HFFc6 (cell line): ENCODE measurements around the gene CACTIN. TPM values are rescaled to one million over a fixed set of nuclear protein-coding genes. Genes with fewer than 3 reads are reported as not detected.

Experiments used
- DNase-seq: peaks from one replicate; pipeline ENCODE4 v3.0.0-alpha.2; 2018
- H3K27ac Mint-ChIP-seq: 2 replicates; pipeline ENCODE4 v1.8.0; 2020; ENCODE audit warnings: mild to moderate bottlenecking, mixed read lengths
- H3K27me3 Mint-ChIP-seq: 2 replicates; pipeline ENCODE4 v1.8.0; 2021; ENCODE audit warnings: mild to moderate bottlenecking, moderate library complexity, mixed read lengths; ENCODE audit not compliant: insufficient read depth
- H3K36me3 Mint-ChIP-seq: 2 replicates; pipeline ENCODE4 v1.8.0; 2021; ENCODE audit warnings: low read depth, mixed read lengths
- H3K4me1 Mint-ChIP-seq: 2 replicates; pipeline ENCODE4 v1.8.0; 2020; ENCODE audit warnings: low read depth, mixed read lengths
- H3K4me3 Mint-ChIP-seq: 2 replicates; pipeline ENCODE4 v1.8.0; 2020; ENCODE audit warnings: mild to moderate bottlenecking, moderate library complexity, mixed read lengths
- H3K9me3 Mint-ChIP-seq: 2 replicates; pipeline ENCODE4 v1.8.0; 2020; ENCODE audit warnings: mild to moderate bottlenecking, mixed read lengths
- CTCF ChIP-seq: fragments of 200-600 bp; sonication (generic); IDR thresholded peaks from 2 replicates; pipeline ENCODE4 v1.5.0; 2021; ENCODE audit warnings: antibody characterized with exemption, mild to moderate bottlenecking
- total RNA-seq, 6 experiments: library from RNA; stranded (reverse); fragmentation: NEBNext Ultra II Directional; extraction: Animal tissue kit (Norgen Biotek cat#: 25700); gene quantifications; 2 replicates in 1 of 6; 3 replicates in 5 of 6; pipeline ENCODE4 v1.2.3, GENCODE V29; 2021

The CACTIN gene
- total RNA-seq, 6 experiments from 2014 or later, result 22.7 to 25.3 (median 24.9) TPM

- no peak overlapping the region for H3K4me3 Mint-ChIP-seq
Measured at GRCh38 chr19:3642296-3642695, 15.7 kb upstream of the CACTIN start.

GRCh38 chr19:3641515-3642269, 15.1 kb upstream of the CACTIN start:
- DNase-seq, result no peak
- Mint-ChIP-seq H3K4me1 (no peaks in the 10 kb centered on the region), H3K4me3 (no peak overlapping the region), H3K36me3 (0 out of 2 replicates have a peak, but pooled peaks cover 9% of the 10 kb centered on the region), H3K9me3 (no peaks in the 10 kb centered on the region), H3K27ac (no peak overlapping the region), H3K27me3 (peaks cover 2% of the 10 kb centered on the region)
- no peak for TF ChIP-seq CTCF

More at GRCh38 chr19:3642296-3642695, 15.7 kb upstream of the CACTIN start:
- H3K4me1 Mint-ChIP-seq, result no peaks in the 10 kb centered on the region
- H3K36me3 Mint-ChIP-seq, result 0 out of 2 replicates have a peak, but pooled peaks cover 9% of the 10 kb centered on the region
- H3K27me3 Mint-ChIP-seq, result peaks cover 2% of the 10 kb centered on the region
- TF ChIP-seq CTCF, result no peak
- DNase-seq, result no peak
- H3K9me3 Mint-ChIP-seq, result no peaks in the 10 kb centered on the region
- H3K27ac Mint-ChIP-seq, result no peak overlapping the region

GRCh38 chr19:3639479-3639878, 12.9 kb upstream of the CACTIN start:
- peaks cover 2% of the 10 kb centered on the region for H3K27me3 Mint-ChIP-seq
- H3K36me3 Mint-ChIP-seq, result 0 out of 2 replicates have a peak, but pooled peaks cover 9% of the 10 kb centered on the region
- no peaks in the 10 kb centered on the region for H3K9me3 Mint-ChIP-seq
- H3K27ac Mint-ChIP-seq, result no peak overlapping the region
- H3K4me3 Mint-ChIP-seq, result no peak overlapping the region
- H3K4me1 Mint-ChIP-seq, result no peaks in the 10 kb centered on the region
- DNase-seq, result no peak
- TF ChIP-seq CTCF, result no peak

GRCh38 chr19:3638208-3639193, 11.9 kb upstream of the CACTIN start:
- no peak overlapping the region for H3K4me3 Mint-ChIP-seq
- H3K4me1 Mint-ChIP-seq, result no peaks in the 10 kb centered on the region
- peaks cover 4% of the 10 kb centered on the region for H3K27me3 Mint-ChIP-seq
- no peak for TF ChIP-seq CTCF
- no peak for DNase-seq
- no peaks in the 10 kb centered on the region for H3K9me3 Mint-ChIP-seq
- H3K27ac Mint-ChIP-seq, result no peak overlapping the region
- H3K36me3 Mint-ChIP-seq, result 0 out of 2 replicates have a peak, but pooled peaks cover 9% of the 10 kb centered on the region

- Mint-ChIP-seq H3K27ac (no peak overlapping the region), H3K9me3 (no peaks in the 10 kb centered on the region), H3K36me3 (0 out of 2 replicates have a peak, but pooled peaks cover 9% of the 10 kb centered on the region), H3K27me3 (peaks cover 7% of the 10 kb centered on the region), H3K4me3 (no peak overlapping the region), H3K4me1 (no peaks in the 10 kb centered on the region)
- no peak for TF ChIP-seq CTCF
- DNase-seq, result no peak
Measured at GRCh38 chr19:3637621-3638020, 11.0 kb upstream of the CACTIN start.
